SK-N-SH (cell line): ENCODE measurements around the gene CDK1.

Experiments used
- EP300 ChIP-seq, 2 experiments: IDR thresholded peaks; 2 replicates each; pipeline versions ENCODE4 v1.4.0 to v1.6.1; 2012; ENCODE audit warnings: borderline replicate concordance in 1 of 2, low read depth in 1 of 2, low read length in 1 of 2
- RFX5 ChIP-seq: IDR thresholded peaks from 2 replicates; pipeline ENCODE4 v1.6.1; 2012; ENCODE audit warnings: mild to moderate bottlenecking, improper control_type of control experiment, low read length
- TAF1 ChIP-seq: IDR thresholded peaks from 2 replicates; pipeline ENCODE4 v1.6.1; 2012; ENCODE audit warnings: low read depth, mild to moderate bottlenecking, low read length, moderate library complexity, borderline replicate concordance
- TCF12 ChIP-seq: IDR thresholded peaks from 2 replicates; pipeline ENCODE4 v1.4.0; 2012
- TEAD4 ChIP-seq: IDR thresholded peaks from 2 replicates; pipeline ENCODE4 v1.4.0; 2012; ENCODE audit warnings: mild to moderate bottlenecking, borderline replicate concordance; ENCODE audit not compliant: insufficient read depth
- TF ChIP-seq, protein P1 (sequence below): fragments of 200-600 bp; sonication (generic); IDR thresholded peaks from 2 replicates; pipeline ENCODE4 v1.6.1; 2017; ENCODE audit warnings: antibody characterized with exemption, mild to moderate bottlenecking, moderate library complexity
- TF ChIP-seq, protein P2 (sequence below): fragments of 150-350 bp; IDR thresholded peaks from 2 replicates; pipeline ENCODE4 v1.6.1; 2017; ENCODE audit warnings: antibody characterized with exemption, low read length, low read depth, borderline replicate concordance
- TF ChIP-seq, protein P3 (sequence below): IDR thresholded peaks from 2 replicates; pipeline ENCODE4 v1.4.0; 2012; ENCODE audit warnings: low read depth

DNA sequence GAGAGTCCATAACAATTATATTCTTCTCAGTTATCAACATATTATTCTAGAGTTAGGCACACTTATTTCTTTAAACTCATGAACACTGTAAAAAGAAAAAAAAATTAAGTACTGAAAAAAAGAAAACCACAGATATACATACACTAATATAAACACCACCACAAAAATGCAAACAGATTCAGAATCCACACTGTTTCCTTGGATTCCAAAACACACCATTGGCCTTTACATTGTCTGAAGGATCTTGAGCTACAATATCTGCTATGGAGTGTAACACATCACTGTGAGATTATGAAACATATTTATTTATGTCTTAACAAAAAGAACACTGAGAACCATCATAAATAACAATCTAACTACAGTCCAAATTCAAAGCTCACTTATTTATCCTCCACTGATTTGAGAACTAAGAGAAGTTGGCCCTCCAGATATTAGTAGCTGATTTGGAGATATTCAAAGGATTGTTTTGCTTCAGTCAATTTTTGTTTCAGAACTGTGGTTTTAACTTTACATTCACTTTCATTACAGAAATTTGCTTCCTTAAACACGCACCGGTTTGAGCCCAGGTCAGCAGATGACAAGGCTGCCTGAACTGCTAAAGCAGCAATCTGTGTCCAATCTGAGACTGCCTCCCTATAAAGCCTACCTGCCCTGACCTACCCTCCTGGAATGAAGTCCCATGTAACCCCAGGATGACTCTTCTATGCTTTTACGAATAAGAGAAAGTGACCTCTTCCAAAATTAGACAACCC lies 47.0 kb upstream of the CDK1 start:
- no peak for TF ChIP-seq TCF12
- TF ChIP-seq TAF1 = no peak
- TF ChIP-seq EP300 (IDR thresholded peaks at IDR 0.05; ENCODE audit: borderline replicate concordance in 1 of 2, low read depth in 1 of 2, low read length in 1 of 2) = no peak
- TF ChIP-seq, protein P1, sequence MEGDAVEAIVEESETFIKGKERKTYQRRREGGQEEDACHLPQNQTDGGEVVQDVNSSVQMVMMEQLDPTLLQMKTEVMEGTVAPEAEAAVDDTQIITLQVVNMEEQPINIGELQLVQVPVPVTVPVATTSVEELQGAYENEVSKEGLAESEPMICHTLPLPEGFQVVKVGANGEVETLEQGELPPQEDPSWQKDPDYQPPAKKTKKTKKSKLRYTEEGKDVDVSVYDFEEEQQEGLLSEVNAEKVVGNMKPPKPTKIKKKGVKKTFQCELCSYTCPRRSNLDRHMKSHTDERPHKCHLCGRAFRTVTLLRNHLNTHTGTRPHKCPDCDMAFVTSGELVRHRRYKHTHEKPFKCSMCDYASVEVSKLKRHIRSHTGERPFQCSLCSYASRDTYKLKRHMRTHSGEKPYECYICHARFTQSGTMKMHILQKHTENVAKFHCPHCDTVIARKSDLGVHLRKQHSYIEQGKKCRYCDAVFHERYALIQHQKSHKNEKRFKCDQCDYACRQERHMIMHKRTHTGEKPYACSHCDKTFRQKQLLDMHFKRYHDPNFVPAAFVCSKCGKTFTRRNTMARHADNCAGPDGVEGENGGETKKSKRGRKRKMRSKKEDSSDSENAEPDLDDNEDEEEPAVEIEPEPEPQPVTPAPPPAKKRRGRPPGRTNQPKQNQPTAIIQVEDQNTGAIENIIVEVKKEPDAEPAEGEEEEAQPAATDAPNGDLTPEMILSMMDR = no peak
- TF ChIP-seq, protein P2, sequence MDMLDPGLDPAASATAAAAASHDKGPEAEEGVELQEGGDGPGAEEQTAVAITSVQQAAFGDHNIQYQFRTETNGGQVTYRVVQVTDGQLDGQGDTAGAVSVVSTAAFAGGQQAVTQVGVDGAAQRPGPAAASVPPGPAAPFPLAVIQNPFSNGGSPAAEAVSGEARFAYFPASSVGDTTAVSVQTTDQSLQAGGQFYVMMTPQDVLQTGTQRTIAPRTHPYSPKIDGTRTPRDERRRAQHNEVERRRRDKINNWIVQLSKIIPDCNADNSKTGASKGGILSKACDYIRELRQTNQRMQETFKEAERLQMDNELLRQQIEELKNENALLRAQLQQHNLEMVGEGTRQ = no peak
- TF ChIP-seq, protein P3, sequence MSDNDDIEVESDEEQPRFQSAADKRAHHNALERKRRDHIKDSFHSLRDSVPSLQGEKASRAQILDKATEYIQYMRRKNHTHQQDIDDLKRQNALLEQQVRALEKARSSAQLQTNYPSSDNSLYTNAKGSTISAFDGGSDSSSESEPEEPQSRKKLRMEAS = no peak
- TF ChIP-seq TEAD4 = no peak
- no peak for TF ChIP-seq RFX5
